ENCODE data around the gene KCNIP4. TPM values are rescaled to one million over a fixed set of nuclear protein-coding genes. Genes with fewer than 3 reads are reported as not detected.
A peak's percentile ranks its signal among the peaks of the same experiment; 100 is the strongest.

KCNIP4 gene
- total RNA-seq, 1 donor from 2014 or later = not detected

GRCh38 chr4:21685911-21686310 is 262.7 kb downstream of the KCNIP4 start:
- ATAC-seq = no peak

GRCh38 chr4:21680326-21680898 is 268.2 kb downstream of the KCNIP4 start:
- ATAC-seq = no peak

GRCh38 chr4:21678711-21679110 is 269.9 kb downstream of the KCNIP4 start:
- ATAC-seq = no peak

- no peak for ATAC-seq
Measured at GRCh38 chr4:21677173-21677572, 271.4 kb downstream of the KCNIP4 start.

- no peak for ATAC-seq
Measured at GRCh38 chr4:21664355-21664754, 284.2 kb downstream of the KCNIP4 start.

- peak; percentile 69 for ATAC-seq
Measured at GRCh38 chr4:21656832-21657231, 291.7 kb downstream of the KCNIP4 start.

GRCh38 chr4:21655031-21655430 is 293.5 kb downstream of the KCNIP4 start:
- ATAC-seq = no peak

GRCh38 chr4:21652508-21653231 is 295.9 kb downstream of the KCNIP4 start:
- no peak for ATAC-seq

GRCh38 chr4:21649391-21650090 is 299.0 kb downstream of the KCNIP4 start:
- no peak for ATAC-seq

GRCh38 chr4:21645776-21646175 is 302.8 kb downstream of the KCNIP4 start:
- ATAC-seq = no peak

- no peak for ATAC-seq
Measured at GRCh38 chr4:21641696-21642095, 306.9 kb downstream of the KCNIP4 start.

- ATAC-seq = no peak
Measured at GRCh38 chr4:21638171-21638725, 310.3 kb downstream of the KCNIP4 start.

GRCh38 chr4:21628916-21629610 is 319.5 kb downstream of the KCNIP4 start:
- no peak for ATAC-seq

GRCh38 chr4:21628116-21628670 is 320.4 kb downstream of the KCNIP4 start:
- ATAC-seq = no peak

GRCh38 chr4:21625447-21625846 is 323.1 kb downstream of the KCNIP4 start:
- no peak for ATAC-seq

- ATAC-seq = no peak
Measured at GRCh38 chr4:21605006-21605405, 343.6 kb downstream of the KCNIP4 start.

GRCh38 chr4:21596521-21596920 is 352.1 kb downstream of the KCNIP4 start:
- ATAC-seq = no peak

- no peak for ATAC-seq
Measured at GRCh38 chr4:21593671-21594001, 354.9 kb downstream of the KCNIP4 start.

GRCh38 chr4:21592970-21593670 is 355.5 kb downstream of the KCNIP4 start:
- ATAC-seq = no peak

GRCh38 chr4:21577056-21577455 is 371.5 kb downstream of the KCNIP4 start:
- ATAC-seq = no peak

- ATAC-seq = no peak
Measured at GRCh38 chr4:21571100-21571499, 377.5 kb downstream of the KCNIP4 start.

GRCh38 chr4:21569638-21570037 is 378.9 kb downstream of the KCNIP4 start:
- no peak for ATAC-seq

All from esophagus mucosa (tissue), 1 donor.